T follicular helper cell (primary cell): ENCODE results near the gene ALDH3B1.

Experiments
- DNase-seq: peaks from one replicate; pipeline ENCODE4 v3.0.0-alpha.2; 2020; ENCODE audit warnings: low read depth

Gene ALDH3B1

GRCh38 chr11:68044145-68044813 is 34.2 kb downstream of the ALDH3B1 start:
- DNase-seq, result no peak

DNA sequence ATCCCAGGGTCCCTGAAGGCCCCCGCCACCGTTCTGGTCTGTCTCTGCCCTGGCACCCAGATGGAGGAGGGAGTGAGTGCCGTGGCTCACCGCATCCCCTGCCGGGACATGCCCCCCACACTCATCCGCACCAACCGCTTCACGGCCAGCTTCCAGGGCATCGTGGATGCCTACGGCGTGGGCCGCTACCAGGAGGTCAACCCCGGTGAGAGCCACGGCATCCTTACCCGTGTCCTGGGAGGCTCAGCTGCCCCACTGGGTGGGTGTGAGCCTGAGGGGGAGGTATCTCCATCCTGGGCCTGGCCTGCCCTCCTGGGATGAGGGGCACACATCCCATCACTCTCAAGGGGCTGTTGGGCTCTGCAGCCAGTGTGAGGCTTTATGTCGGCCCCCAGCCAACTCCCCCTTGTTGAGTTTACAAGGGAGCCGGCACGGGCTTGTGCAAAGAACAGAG is 34.8 kb downstream of the ALDH3B1 start:
- no peak for DNase-seq

- no peak for DNase-seq
Measured at GRCh38 chr11:68047437-68048290, 37.5 kb downstream of the ALDH3B1 start.

GRCh38 chr11:68048681-68049508 is 38.8 kb downstream of the ALDH3B1 start:
- DNase-seq, result no peak

GRCh38 chr11:68049509-68050370 is 39.6 kb downstream of the ALDH3B1 start:
- DNase-seq, result no peak

DNA sequence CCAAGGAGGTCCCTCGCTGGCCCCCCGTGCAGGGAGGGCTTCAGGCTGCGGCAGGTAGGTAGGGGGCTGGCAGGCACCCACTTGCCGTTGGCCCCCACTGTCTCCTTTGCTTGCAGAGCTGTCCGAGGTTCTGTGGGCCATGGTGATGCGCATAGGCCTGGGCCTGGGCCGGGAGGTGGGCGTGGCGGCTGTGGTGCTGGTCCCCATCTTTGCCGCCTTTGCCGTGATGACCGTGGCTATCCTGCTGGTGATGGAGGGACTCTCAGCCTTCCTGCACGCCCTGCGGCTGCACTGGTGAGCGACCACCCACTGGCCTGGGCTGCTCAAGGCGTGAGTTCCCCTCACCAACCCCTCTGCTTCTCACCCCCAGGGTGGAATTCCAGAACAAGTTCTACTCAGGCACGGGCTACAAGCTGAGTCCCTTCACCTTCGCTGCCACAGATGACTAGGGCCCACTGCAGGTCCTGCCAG is 40.3 kb downstream of the ALDH3B1 start:
- no peak for DNase-seq

DNA sequence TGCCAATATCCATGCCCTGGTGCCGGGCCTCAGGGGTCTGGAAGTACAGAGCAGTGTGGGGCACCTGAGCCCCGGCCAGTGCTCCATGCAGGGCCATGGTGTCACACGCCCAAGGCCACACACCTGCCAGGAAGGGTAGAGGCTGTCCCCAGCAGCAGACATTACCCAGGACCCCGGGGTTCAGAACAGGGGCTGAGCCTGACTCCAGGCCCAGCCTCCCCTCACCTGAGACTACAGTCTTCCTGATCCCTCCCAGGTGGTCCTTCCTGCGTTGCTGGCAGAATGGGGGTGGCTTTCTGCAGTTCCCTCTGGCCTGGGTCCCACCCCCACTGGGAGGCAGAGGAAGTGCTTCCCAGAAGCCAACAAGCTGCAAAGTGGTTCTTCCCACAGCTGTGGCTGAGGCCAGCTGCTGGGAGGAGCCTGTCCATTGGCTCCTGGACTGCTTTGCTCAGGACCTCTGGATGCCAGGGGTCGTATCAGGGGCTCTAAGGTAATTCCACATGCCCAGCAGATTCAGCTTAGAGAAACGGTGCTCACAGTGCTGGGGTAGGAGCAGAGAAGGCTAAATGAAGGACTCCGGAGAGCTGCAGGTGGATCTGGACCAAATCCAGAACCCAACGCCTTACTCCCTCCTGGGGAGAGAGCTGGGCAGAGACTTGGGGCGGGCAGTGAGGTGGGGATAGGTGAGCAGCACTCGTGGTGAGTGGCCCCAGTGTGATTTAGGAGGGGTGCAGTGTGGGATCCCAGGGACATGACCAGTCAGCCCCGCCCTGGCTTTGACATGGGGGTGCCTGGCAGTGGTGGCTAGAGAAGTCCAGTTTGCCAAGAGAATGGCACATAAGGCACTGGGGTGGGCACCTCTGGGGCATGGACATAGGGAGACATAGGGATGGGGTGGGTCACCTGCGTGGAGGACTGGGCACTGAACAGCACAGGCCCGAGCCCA is 41.3 kb downstream of the ALDH3B1 start:
- no peak for DNase-seq

DNA sequence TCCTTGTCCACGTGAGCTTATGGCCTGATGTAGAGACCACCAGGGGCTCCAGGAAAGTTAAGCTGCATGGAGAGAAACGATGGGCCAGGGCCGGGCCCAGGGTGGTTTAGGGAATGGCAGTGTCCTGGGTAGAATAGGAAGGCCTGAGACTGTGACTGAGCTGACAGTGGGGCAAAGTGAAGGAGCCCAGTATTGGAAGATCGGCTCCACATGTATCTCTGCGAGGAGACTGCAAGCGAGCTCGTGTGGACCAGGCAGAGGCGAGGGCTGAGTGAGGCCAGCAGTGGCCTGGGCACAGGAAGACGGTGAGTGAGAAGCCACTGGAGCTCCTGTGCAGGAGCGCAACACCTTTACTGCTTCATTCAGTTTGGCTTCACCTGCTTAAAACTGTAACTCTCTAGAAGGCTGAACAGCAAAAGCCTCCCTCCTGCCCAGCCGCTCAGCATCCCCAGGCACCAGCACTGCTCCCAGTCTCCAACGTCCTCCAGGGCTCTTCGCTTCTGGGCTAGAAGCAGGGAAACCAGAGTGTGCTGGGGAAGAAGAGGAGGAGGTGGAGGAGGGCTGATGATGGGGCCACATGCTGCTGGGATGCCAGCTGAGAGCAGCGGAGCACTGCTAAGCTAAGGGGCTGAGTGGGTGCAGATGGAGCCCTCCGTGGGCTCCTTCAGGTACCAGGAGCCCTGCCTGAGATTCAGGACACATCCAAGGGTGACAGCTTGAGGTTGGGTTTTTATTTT is 42.2 kb downstream of the ALDH3B1 start:
- DNase-seq, result no peak

DNA sequence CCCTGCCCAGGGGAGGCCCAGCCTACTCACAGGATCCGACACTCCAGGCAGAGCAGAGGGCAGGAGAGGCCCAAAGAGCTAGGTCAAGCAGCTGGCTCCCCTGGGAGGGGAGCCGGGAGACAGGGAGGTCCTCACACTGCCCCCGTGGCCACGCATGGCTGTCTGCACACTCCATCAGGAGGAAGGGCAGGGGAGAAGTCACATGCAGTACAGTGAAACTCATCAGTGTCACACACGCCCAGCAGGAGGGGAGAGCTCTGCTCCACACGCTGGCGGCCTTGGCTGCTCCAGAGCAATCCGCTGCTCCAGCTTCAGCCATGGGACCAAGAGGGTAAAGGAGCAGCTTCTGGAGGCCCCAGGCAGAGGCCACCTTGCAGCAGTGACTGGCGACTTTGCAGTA is 43.0 kb downstream of the ALDH3B1 start:
- DNase-seq, result no peak

DNA sequence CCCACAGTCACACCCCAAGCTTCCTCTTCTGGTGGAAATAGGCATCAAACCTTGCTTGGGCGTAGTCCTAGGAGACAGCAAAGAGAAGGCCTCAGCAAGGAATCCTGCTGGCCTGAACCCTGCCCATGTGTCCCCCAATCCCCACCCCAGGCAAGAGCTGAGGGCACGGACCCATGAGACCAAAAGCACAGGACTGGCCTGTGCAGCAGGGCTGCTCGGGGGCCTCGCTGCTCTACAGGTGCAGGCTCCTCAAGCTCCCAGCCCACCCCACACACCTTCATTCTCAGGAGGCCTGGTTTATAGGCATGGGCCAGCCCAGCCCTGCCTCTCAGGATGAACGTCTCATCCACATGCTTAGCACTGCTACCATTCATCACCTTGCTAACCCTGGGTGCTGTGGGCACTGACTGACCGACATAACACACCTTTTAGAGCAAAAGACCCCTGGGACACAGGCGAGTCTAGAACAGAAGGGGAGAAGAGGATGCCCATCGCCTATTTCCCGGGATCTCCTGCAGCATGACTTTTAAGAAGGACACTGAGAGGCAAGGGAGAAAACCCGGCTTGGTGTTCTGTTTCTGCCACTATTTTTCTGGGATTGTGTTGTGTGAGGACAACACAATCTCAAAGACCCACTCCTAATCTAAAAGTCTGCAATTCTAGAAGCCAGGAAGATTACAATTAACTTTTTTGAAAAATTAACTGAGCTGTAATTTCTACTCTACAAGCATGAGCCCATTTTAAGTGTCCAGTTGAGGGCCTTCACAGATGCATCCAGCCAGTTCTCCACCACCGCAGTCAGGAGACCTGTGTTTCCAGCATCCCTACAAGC is 44.1 kb downstream of the ALDH3B1 start:
- no peak for DNase-seq

GRCh38 chr11:68056317-68057285 is 46.5 kb downstream of the ALDH3B1 start:
- no peak for DNase-seq

GRCh38 chr11:68057807-68058206 is 47.7 kb downstream of the ALDH3B1 start:
- no peak for DNase-seq

GRCh38 chr11:68061508-68061907 is 51.4 kb downstream of the ALDH3B1 start:
- no peak for DNase-seq

- DNase-seq, result no peak
Measured at GRCh38 chr11:68064926-68065325, 54.8 kb downstream of the ALDH3B1 start.

DNA sequence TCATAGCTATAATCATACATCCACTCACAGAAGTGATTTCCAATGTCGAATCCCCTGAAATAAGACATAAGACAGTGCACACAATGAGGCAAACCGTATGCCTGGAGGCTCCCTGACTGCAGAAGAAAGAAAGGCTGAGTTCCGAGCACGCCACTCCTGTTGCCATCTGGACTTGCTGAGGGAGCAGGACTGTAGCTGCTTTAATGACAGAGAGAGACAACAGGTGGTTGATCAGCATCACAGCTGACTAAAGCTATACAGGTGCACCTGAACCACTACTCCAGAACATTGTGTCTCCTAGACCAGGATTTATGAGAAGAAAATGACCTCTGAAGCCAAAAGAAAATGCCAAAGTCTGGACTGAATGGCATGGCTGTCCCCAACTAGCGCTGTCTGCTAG is 55.7 kb downstream of the ALDH3B1 start:
- DNase-seq, result no peak

DNA sequence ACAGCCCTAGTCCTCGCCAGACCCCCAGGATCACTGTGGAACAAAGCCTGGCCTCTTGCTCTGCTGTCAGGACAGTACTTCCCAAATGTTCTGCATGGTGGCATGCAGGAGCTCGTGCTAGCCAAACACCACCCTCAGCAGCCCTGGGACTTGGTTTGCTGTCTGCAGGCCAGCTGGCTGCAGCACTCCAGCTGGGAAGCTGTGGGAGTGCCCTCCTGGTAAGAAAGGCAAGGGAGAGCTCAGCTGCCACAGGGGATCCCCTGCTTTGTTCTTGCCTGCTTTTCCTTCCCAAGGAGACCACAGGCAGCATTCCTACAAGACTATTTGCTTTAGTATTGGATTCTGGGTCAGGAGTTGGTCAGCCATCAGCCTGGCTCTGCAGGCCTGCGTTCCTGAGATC is 56.6 kb downstream of the ALDH3B1 start:
- no peak for DNase-seq

DNA sequence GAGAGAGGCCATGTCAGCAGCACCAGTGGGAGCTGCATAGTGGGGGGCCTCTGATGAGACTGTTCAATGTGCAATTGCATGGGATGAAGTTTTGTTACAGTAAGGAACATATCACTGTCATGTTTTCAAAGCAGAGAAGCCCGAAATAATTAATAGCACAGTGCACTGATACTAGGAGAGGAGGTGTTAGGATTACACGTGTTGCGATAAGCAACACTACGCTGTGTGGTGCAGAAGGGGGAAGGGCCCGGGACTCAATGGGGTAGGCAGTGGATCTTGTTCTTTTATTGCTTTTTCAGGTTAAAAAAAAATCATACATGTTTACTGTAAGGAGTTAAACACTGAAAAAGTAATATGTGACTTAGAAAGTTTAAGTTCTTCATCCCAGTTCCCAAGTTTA is 57.9 kb downstream of the ALDH3B1 start:
- no peak for DNase-seq
